ENCODE results near the gene DENND4C.

The DENND4C gene

GRCh38 chr9:19376931-19377330, 146.4 kb downstream of the DENND4C start:
- DNase-seq (no peak), ATAC-seq (ENCODE audit: insufficient read depth, low read depth) (no peak)
- Histone ChIP-seq H3K4me3 (ENCODE audit: low read depth in 1 of 2, low read length in 2 of 2) (peak overlapping the region; percentile 8 to 68; a peak in 2 of 4 replicates), H3K4me2 (ENCODE audit: insufficient read depth, low read length) (peak overlapping the region; percentile 81; the same call in 1 of the 2 replicates), H3K4me1 (ENCODE audit: insufficient read depth, low read length) (peaks cover 39% of the 10 kb centered on the region), H3K9me3 (ENCODE audit: insufficient read depth, low read length, severe bottlenecking) (no peaks in the 10 kb centered on the region), H3K79me2 (ENCODE audit: insufficient read depth, low read length) (peaks cover 42% of the 10 kb centered on the region), H3K36me3 (ENCODE audit: insufficient read depth, low read length) (peaks cover 64% of the 10 kb centered on the region), H3K9ac (ENCODE audit: low read depth, low read length) (peak overlapping the region; percentile 81; the same call in 1 of the 2 replicates), H3K27ac (ENCODE audit: low read length) (no peak overlapping the region), H4K20me1 (ENCODE audit: insufficient read depth, low read length) (peaks cover 27% of the 10 kb centered on the region; the same call in 1 of the 2 replicates), H2AFZ (ENCODE audit: low read depth, low read length) (no peak overlapping the region), H3K27me3 (ENCODE audit: insufficient read depth, low read length, poor library complexity) (no peaks in the 10 kb centered on the region)
- TF ChIP-seq EZH2 (IDR thresholded peaks at IDR 0.05; ENCODE audit: borderline replicate concordance, low read depth, low read length, severe bottlenecking): no peak
- TF ChIP-seq CTCF (IDR thresholded peaks at IDR 0.05; ENCODE audit: borderline replicate concordance, extremely low read depth, low read length, poor library complexity, severe bottlenecking): no peak

GRCh38 chr9:19378164-19378563, 147.7 kb downstream of the DENND4C start:
- Histone ChIP-seq H3K79me2 (ENCODE audit: insufficient read depth, low read length) (peaks cover 42% of the 10 kb centered on the region), H4K20me1 (ENCODE audit: insufficient read depth, low read length) (peaks cover 27% of the 10 kb centered on the region; the same call in 1 of the 2 replicates)
- no peak for ATAC-seq (ENCODE audit: insufficient read depth, low read depth)

GRCh38 chr9:19378647-19379046, 148.2 kb downstream of the DENND4C start:
- Histone ChIP-seq H3K27me3 (ENCODE audit: insufficient read depth, low read length, poor library complexity) (no peaks in the 10 kb centered on the region), H3K79me2 (ENCODE audit: insufficient read depth, low read length) (peaks cover 42% of the 10 kb centered on the region), H3K4me1 (ENCODE audit: insufficient read depth, low read length) (peaks cover 39% of the 10 kb centered on the region), H3K9me3 (ENCODE audit: insufficient read depth, low read length, severe bottlenecking) (no peaks in the 10 kb centered on the region), H3K4me3 (ENCODE audit: low read depth in 1 of 2, low read length in 2 of 2) (peak overlapping the region; percentile 68 to 82; a peak in 3 of 4 replicates), H2AFZ (ENCODE audit: low read depth, low read length) (no peak overlapping the region), H3K36me3 (ENCODE audit: insufficient read depth, low read length) (peaks cover 59% of the 10 kb centered on the region), H4K20me1 (ENCODE audit: insufficient read depth, low read length) (peaks cover 27% of the 10 kb centered on the region; the same call in 1 of the 2 replicates), H3K9ac (ENCODE audit: low read depth, low read length) (peak overlapping the region; percentile 81), H3K4me2 (ENCODE audit: insufficient read depth, low read length) (peak overlapping the region; percentile 81), H3K27ac (ENCODE audit: low read length) (peak overlapping the region; percentile 90)
- DNase-seq (no peak), ATAC-seq (ENCODE audit: insufficient read depth, low read depth) (no peak)
- no peak for TF ChIP-seq EZH2 (IDR thresholded peaks at IDR 0.05; ENCODE audit: borderline replicate concordance, low read depth, low read length, severe bottlenecking)
- no peak for TF ChIP-seq CTCF (IDR thresholded peaks at IDR 0.05; ENCODE audit: borderline replicate concordance, extremely low read depth, low read length, poor library complexity, severe bottlenecking)

More at GRCh38 chr9:19378164-19378563, 147.7 kb downstream of the DENND4C start:
- H3K4me1 ChIP-seq (ENCODE audit: insufficient read depth, low read length): peaks cover 39% of the 10 kb centered on the region
- H3K27me3 ChIP-seq (ENCODE audit: insufficient read depth, low read length, poor library complexity): no peaks in the 10 kb centered on the region
- H3K9me3 ChIP-seq (ENCODE audit: insufficient read depth, low read length, severe bottlenecking): no peaks in the 10 kb centered on the region
- H3K27ac ChIP-seq (ENCODE audit: low read length): no peak overlapping the region; the same call in 1 of the 2 replicates
- H3K36me3 ChIP-seq (ENCODE audit: insufficient read depth, low read length): peaks cover 64% of the 10 kb centered on the region
- no peak for DNase-seq
- peak overlapping the region; percentile 81 for H3K9ac ChIP-seq (ENCODE audit: low read depth, low read length)
- peak overlapping the region; percentile 15 to 68; a peak in 2 of 4 replicates for H3K4me3 ChIP-seq (ENCODE audit: low read depth in 1 of 2, low read length in 2 of 2)
- TF ChIP-seq EZH2 (IDR thresholded peaks at IDR 0.05; ENCODE audit: borderline replicate concordance, low read depth, low read length, severe bottlenecking) (no peak), CTCF (IDR thresholded peaks at IDR 0.05; ENCODE audit: borderline replicate concordance, extremely low read depth, low read length, poor library complexity, severe bottlenecking) (no peak)
- H2AFZ ChIP-seq (ENCODE audit: low read depth, low read length): no peak overlapping the region
- peak overlapping the region; percentile 81 for H3K4me2 ChIP-seq (ENCODE audit: insufficient read depth, low read length)

All from DND-41 (cell line).